NCI-H187 treated with DMSO at 0.1 percent for 48 hours (cell line): ENCODE measurements around the gene ARFGEF2.
A peak's percentile ranks its signal among the peaks of the same experiment; 100 is the strongest.
"Not testable (repeated sequence)": the region's sequence is repeated elsewhere in the genome, so short reads cannot be mapped to it uniquely, and the experiment has no call there.

Experiments
- DNase-seq: peaks from one replicate; lab custom pipeline; 2025; lab: John Stamatoyannopoulos, UW

The ARFGEF2 gene

GRCh38 chr20:48999890-49000870 is 78.7 kb downstream of the ARFGEF2 start:
- no peak for DNase-seq

DNA sequence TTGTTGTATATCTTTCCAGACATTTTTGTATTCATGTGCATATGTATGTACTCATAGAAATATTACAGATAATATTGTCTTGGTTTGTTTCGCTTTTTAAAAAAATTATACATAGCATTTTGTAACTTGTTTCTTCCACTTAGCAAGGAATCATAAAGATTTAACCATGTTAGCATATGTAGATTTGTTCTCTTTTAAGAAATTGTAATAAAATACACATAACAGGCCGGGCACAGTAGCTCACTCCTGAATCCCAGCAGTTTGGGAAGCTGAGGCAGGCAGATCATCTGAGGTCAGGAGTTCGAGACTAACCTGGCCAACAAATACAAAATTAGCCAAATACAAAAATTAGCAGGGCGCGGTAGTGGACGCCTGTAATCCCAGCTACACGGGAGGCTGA is 80.2 kb downstream of the ARFGEF2 start:
- no peak for DNase-seq

- no peak for DNase-seq
These were observed 85.0 kb downstream of the ARFGEF2 start for GRCh38 chr20:49006446-49006980.

- DNase-seq, result no peak
These were observed 88.6 kb downstream of the ARFGEF2 start for GRCh38 chr20:49009899-49010631.

DNA sequence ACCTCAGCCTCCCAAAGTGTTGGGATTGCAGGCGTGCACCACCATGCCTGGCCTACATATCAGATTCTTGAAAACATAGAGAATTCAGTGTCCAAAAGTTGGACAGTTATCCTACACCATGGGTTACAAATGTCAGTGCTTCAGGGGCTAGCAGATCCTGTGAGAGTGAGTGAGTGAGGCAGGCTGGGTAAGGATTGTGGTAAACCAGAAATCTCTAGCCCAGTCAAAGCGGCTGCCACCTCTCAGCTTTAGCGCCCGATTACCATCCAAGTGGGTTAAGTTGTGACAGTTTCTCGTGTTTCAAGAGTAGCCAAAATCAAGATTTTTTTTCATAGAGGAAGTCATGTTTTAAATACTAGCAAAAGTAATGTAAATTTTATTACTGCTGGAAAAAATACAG is 102.7 kb downstream of the ARFGEF2 start:
- no peak for DNase-seq

GRCh38 chr20:49028177-49028576 is 106.7 kb downstream of the ARFGEF2 start:
- not testable (repeated sequence) for DNase-seq

GRCh38 chr20:49028684-49029083 is 107.2 kb downstream of the ARFGEF2 start:
- no peak for DNase-seq

GRCh38 chr20:49029203-49029602 is 107.7 kb downstream of the ARFGEF2 start:
- DNase-seq, result no peak

DNA sequence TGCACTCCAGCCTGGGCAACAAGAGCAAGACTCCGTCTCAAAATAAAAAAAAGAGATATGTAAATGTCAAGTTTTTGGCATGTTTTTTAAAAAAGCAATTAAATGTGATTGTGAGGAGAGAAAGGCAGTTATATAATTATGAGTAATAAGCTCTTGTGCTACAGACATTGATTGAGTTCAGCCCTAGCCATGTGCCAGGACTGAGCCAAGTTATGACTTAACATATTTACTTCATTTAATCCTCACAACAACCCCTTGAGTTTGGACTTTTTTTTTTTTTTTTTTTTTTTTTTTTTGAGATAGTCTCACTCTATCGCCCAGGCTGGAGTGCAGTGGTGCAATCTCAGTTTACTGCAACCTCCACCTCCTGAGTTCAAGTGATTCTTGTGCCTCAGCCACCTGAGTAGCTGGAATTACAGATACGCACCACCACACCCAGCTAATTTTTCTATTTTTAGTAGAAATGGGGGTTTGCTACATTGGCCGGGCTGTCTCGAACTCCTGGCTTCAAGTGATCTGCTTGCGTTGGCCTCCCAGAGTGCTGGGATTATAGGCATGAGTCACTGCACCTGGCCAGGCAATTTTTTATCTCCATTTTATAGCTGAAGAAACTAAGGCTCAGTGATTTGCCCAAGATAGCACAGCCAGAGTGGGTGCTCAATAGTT is 109.6 kb downstream of the ARFGEF2 start:
- DNase-seq, result no peak

DNA sequence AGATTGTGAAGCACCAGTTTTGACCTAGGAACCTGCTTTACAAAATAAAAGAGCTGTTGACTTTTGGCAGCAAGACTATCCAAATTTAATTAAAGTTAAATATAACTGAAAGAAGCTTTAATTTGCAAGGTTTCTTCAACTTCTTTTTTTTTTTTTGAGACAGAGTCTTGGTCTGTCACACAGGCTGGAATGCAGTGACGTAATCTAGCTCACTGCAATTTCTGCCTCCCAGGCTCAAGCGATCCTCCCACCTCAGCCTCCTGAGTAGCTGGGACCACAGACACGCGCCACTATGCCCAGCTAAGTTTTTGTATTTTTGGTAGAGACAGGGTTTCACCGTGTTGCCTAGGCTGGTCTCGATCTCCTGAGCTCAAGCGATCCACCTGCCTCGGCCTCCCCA is 110.9 kb downstream of the ARFGEF2 start:
- no peak for DNase-seq

- DNase-seq, result no peak
These were observed 112.7 kb downstream of the ARFGEF2 start for GRCh38 chr20:49034070-49034732.

GRCh38 chr20:49037962-49038387 is 116.5 kb downstream of the ARFGEF2 start:
- DNase-seq, result no peak

DNA sequence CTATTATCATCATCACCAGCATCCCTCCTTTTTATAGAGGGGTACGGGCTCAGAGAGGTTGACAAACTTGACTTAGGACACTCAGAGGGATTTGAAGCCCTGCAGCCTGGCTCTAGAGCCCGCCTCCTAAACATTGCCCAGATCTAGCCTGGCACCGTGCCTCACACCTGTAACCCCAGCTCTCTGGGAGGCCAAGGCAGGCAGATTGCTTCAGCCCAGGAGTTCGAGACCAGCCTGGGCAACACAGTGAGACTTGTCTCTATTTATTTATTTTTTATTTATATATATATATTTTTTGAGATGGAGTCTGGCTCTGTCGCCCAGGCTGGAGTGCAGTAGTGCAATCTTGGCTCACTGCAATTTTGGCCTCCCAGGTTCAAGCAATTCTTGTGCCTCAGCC is 118.3 kb downstream of the ARFGEF2 start:
- no peak for DNase-seq

- DNase-seq, result peak; percentile 46
These were observed 121.5 kb downstream of the ARFGEF2 start for GRCh38 chr20:49043000-49043399.

GRCh38 chr20:49045440-49046086 is 124.1 kb downstream of the ARFGEF2 start:
- no peak for DNase-seq

DNA sequence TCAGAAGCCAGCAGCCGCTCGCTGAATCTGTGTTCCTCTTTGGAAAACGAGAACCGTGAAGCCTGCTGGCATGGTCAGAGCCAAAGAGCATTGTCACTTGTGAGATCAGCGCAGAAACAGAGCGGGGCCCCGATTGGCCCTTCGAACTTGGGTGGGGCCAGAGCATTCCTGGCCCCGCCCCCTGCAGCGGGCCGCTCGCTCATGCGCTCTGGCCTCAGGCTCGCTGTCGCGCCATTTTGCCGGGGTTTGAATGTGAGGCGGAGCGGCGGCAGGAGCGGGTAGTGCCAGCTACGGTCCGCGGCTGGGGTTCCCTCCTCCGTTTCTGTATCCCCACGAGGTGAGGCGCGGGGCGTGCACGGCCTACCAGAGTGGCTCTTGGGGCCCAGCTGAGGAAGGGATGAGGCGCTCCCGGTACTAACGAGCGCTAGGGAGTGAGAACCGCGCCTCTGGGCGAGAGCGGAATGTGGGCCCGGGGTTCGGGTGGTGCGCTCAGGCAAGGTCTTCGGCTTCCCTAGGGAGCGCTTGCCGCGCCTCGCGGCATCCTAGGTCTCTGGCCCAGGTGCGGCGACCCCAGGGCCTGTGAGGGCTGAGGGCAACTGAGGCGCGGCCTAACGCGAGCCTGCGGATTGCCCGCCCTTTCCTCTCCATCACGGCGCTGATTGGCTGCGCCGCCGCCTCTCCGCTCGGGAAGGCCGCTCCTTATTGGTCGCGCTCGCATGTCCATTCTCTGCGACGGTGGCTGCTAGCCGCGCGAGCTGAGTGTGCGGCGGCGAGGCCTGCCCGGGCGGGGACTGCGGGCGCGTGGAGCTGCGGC is 124.8 kb downstream of the ARFGEF2 start, which contains the start of gene CSE1L:
CSE1L (plus strand) TSS at position 226 of the 814 bp plus-strand sequence. CDS start 12,152 bp downstream, outside the sequence.
- DNase-seq, result peak; percentile 55

DNA sequence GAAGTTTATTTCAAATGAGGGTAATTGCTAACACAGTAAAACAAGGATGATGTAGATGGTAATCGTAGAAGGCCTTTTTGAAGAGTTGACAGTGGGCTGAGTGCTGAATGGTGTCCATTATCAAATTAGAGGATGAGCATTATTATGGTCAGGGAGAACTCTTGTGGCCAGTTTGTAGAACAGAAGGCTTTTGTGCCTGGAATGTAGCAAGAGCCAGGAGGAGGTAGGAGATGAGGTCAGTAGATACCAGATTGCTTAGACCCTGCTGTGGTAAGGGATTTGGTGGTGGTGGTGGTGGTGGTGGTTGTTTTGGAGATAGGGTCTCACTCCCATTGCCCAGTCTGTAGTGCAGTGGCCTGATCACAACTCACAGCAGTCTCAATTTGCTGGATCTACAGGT is 130.8 kb downstream of the ARFGEF2 start:
- no peak for DNase-seq

DNA sequence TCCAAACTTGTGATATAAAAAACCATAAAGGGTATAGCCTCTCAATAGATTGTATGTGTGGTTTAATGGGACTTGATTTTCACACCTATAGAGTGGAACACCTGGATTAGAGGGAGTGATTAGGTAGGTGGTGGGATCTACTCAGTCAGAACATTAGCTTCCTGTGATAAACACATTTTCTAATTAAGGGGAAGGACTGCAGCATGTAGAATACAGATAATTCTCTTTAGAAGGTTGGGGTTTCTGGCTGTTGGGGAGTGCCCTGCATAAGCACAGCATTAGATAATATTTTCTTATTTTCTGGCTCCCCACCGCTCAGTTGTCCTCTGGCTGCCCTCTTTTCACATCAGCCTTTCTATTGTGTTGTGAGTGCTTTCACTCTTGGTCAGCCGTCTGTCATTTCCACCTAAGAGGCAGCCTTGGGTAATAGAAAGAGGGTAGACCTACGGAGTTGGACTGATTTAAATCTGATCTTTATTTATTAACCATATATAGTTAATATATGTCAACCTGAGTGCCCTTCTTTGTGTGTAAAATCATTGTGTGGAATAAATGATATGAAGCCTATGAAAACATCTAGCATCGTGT is 132.6 kb downstream of the ARFGEF2 start:
- DNase-seq, result no peak

GRCh38 chr20:49063279-49063678 is 141.8 kb downstream of the ARFGEF2 start:
- no peak for DNase-seq

DNA sequence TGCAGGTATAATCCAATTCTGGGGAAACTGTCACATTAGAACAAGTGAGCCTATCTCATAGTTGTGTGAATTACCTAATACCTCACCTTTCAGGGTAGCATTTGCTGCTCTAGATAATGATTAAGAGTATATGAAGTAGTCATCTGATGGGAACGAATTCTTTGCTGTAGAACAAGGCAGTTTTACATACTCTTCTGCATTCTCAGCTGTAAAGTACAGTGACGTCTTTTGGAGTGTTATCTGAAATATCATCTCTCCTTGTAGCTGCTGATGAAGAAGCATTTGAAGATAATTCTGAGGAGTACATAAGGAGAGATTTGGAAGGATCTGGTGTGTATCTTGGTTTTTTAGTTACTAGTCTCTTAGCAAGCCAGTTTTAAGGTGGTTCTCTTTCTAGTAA is 153.0 kb downstream of the ARFGEF2 start:
- DNase-seq, result no peak
